Measurements from ENCODE around the gene HOXA10.

HOXA10 gene

GRCh38 chr7:27124096-27124901 lies 49.8 kb downstream of the HOXA10 start:
- TF ChIP-seq CTCF (conservative IDR thresholded peaks at IDR 0.05; ENCODE audit: low read length): no peak
- DNase-seq (ENCODE audit: low read depth): peak; percentile 50
- no peak overlapping the region for H3K4me3 ChIP-seq (ENCODE audit: low read length)

- no peak overlapping the region for H3K4me3 ChIP-seq (ENCODE audit: low read length)
- no peak for DNase-seq (ENCODE audit: low read depth)
- no peak for TF ChIP-seq CTCF (conservative IDR thresholded peaks at IDR 0.05; ENCODE audit: low read length)
These were observed 50.6 kb downstream of the HOXA10 start for GRCh38 chr7:27123477-27124053.

GRCh38 chr7:27123007-27123476 lies 51.1 kb downstream of the HOXA10 start:
- TF ChIP-seq CTCF (conservative IDR thresholded peaks at IDR 0.05; ENCODE audit: low read length): no peak
- H3K4me3 ChIP-seq (ENCODE audit: low read length): no peak overlapping the region
- DNase-seq (ENCODE audit: low read depth): no peak

- TF ChIP-seq CTCF (conservative IDR thresholded peaks at IDR 0.05; ENCODE audit: low read length): no peak
- H3K4me3 ChIP-seq (ENCODE audit: low read length): no peak overlapping the region
- no peak for DNase-seq (ENCODE audit: low read depth)
These were observed 51.8 kb downstream of the HOXA10 start for GRCh38 chr7:27122077-27122910.

- H3K4me3 ChIP-seq (ENCODE audit: low read length): no peak overlapping the region
- no peak for DNase-seq (ENCODE audit: low read depth)
- no peak for TF ChIP-seq CTCF (conservative IDR thresholded peaks at IDR 0.05; ENCODE audit: low read length)
These were observed 52.4 kb downstream of the HOXA10 start for GRCh38 chr7:27121684-27122076.
